ENCODE measurements around the gene CDK19. TPM values are rescaled to one million over a fixed set of nuclear protein-coding genes. Genes with fewer than 3 reads are reported as not detected.

CDK19 gene
- polyA plus RNA-seq, 1 donor from 2014 or later: 40.7 TPM

GRCh38 chr6:110614586-110614985, 200.7 kb downstream of the CDK19 start:
- Histone ChIP-seq H3K27me3 (ENCODE audit: insufficient read depth, low read depth, low read length) (no peaks in the 10 kb centered on the region), H2AFZ (ENCODE audit: low read depth, low read length) (no peak overlapping the region), H3K27ac (ENCODE audit: low read length) (no peak overlapping the region), H3K36me3 (ENCODE audit: insufficient read depth, low read length) (peaks cover 9% of the 10 kb centered on the region), H3K79me2 (replicated peaks; ENCODE audit: insufficient read depth, low read length) (no peaks in the 10 kb centered on the region), H3K4me2 (ENCODE audit: low read length) (no peak overlapping the region), H3K9me2 (ENCODE audit: insufficient read depth, low read length) (no peaks in the 10 kb centered on the region), H3F3A (ENCODE audit: insufficient read depth, low read length, poor library complexity, severe bottlenecking) (no peaks in the 10 kb centered on the region), H3K4me3 (ENCODE audit: low read length) (no peak overlapping the region), H3K9me3 (ENCODE audit: low read length) (no peaks in the 10 kb centered on the region), H3K9ac (ENCODE audit: low read length) (no peak overlapping the region), H4K20me1 (ENCODE audit: insufficient read depth) (no peaks in the 10 kb centered on the region)
- TF ChIP-seq SMC3 (conservative IDR thresholded peaks at IDR 0.05; ENCODE audit: poor library complexity) (no peak), EZH2 (IDR thresholded peaks at IDR 0.05; ENCODE audit: borderline replicate concordance, insufficient read depth, low read length, poor library complexity, severe bottlenecking) (no peak), TAF1 (IDR thresholded peaks at IDR 0.05; ENCODE audit: low read depth) (no peak), RAD21 (conservative IDR thresholded peaks at IDR 0.05) (no peak), MXI1 (conservative IDR thresholded peaks at IDR 0.05; ENCODE audit: poor library complexity, severe bottlenecking) (no peak), CTCF (IDR thresholded peaks at IDR 0.05; ENCODE audit: poor library complexity, severe bottlenecking) (no peak), EP300 (conservative IDR thresholded peaks at IDR 0.05; ENCODE audit: poor library complexity, severe bottlenecking) (no peak)
- TF ChIP-seq, protein P1, sequence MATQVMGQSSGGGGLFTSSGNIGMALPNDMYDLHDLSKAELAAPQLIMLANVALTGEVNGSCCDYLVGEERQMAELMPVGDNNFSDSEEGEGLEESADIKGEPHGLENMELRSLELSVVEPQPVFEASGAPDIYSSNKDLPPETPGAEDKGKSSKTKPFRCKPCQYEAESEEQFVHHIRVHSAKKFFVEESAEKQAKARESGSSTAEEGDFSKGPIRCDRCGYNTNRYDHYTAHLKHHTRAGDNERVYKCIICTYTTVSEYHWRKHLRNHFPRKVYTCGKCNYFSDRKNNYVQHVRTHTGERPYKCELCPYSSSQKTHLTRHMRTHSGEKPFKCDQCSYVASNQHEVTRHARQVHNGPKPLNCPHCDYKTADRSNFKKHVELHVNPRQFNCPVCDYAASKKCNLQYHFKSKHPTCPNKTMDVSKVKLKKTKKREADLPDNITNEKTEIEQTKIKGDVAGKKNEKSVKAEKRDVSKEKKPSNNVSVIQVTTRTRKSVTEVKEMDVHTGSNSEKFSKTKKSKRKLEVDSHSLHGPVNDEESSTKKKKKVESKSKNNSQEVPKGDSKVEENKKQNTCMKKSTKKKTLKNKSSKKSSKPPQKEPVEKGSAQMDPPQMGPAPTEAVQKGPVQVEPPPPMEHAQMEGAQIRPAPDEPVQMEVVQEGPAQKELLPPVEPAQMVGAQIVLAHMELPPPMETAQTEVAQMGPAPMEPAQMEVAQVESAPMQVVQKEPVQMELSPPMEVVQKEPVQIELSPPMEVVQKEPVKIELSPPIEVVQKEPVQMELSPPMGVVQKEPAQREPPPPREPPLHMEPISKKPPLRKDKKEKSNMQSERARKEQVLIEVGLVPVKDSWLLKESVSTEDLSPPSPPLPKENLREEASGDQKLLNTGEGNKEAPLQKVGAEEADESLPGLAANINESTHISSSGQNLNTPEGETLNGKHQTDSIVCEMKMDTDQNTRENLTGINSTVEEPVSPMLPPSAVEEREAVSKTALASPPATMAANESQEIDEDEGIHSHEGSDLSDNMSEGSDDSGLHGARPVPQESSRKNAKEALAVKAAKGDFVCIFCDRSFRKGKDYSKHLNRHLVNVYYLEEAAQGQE (IDR thresholded peaks at IDR 0.05; ENCODE audit: borderline replicate concordance): no peak

DNA sequence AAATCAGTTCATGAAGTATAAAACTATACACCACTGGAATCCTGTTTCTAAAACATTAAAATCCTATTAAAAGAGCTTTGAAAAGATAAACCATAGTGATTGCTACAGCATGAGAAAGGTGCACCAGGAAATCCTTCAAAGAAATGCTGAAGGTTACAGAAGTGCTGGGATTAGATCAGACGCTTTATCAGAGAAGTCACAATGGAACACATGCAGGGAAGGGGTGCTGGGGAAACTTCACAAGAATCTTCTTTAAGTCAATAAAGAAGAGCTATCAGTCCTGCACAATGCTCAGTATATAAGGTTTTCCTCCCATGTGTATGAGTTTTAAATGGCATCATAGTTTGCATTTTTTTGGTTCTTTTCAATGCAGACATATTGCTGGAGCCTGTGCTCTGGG, 201.2 kb downstream of the CDK19 start:
- no peaks in the 10 kb centered on the region for H3F3A ChIP-seq (ENCODE audit: insufficient read depth, low read length, poor library complexity, severe bottlenecking)
- H3K9me2 ChIP-seq (ENCODE audit: insufficient read depth, low read length): no peaks in the 10 kb centered on the region
- H3K36me3 ChIP-seq (ENCODE audit: insufficient read depth, low read length): peaks cover 9% of the 10 kb centered on the region
- H3K4me3 ChIP-seq (ENCODE audit: low read length): no peak overlapping the region
- H3K9ac ChIP-seq (ENCODE audit: low read length): no peak overlapping the region
- H3K79me2 ChIP-seq (replicated peaks; ENCODE audit: insufficient read depth, low read length): no peaks in the 10 kb centered on the region
- no peaks in the 10 kb centered on the region for H3K27me3 ChIP-seq (ENCODE audit: insufficient read depth, low read depth, low read length)
- H3K9me3 ChIP-seq (ENCODE audit: low read length): no peaks in the 10 kb centered on the region
- H3K4me2 ChIP-seq (ENCODE audit: low read length): no peak overlapping the region
- no peak overlapping the region for H3K27ac ChIP-seq (ENCODE audit: low read length)
- no peak for TF ChIP-seq CTCF (IDR thresholded peaks at IDR 0.05; ENCODE audit: poor library complexity, severe bottlenecking)
- no peak for TF ChIP-seq RAD21 (conservative IDR thresholded peaks at IDR 0.05)
- TF ChIP-seq SMC3 (conservative IDR thresholded peaks at IDR 0.05; ENCODE audit: poor library complexity): no peak
- TF ChIP-seq MXI1 (conservative IDR thresholded peaks at IDR 0.05; ENCODE audit: poor library complexity, severe bottlenecking): no peak
- TF ChIP-seq EZH2 (IDR thresholded peaks at IDR 0.05; ENCODE audit: borderline replicate concordance, insufficient read depth, low read length, poor library complexity, severe bottlenecking): no peak
- no peak for TF ChIP-seq TAF1 (IDR thresholded peaks at IDR 0.05; ENCODE audit: low read depth)
- no peak for TF ChIP-seq EP300 (conservative IDR thresholded peaks at IDR 0.05; ENCODE audit: poor library complexity, severe bottlenecking)
- no peak for TF ChIP-seq POLR2AphosphoS5 (IDR thresholded peaks at IDR 0.05)
- TF ChIP-seq, protein P1 (IDR thresholded peaks at IDR 0.05; ENCODE audit: borderline replicate concordance): no peak
- H2AFZ ChIP-seq (ENCODE audit: low read depth, low read length): no peak overlapping the region
- no peaks in the 10 kb centered on the region for H4K20me1 ChIP-seq (ENCODE audit: insufficient read depth)

Measured in neural cell (in vitro differentiated cells).